GM23338 (cell line): ENCODE measurements around the gene PRKAR1B. TPM values are rescaled to one million over a fixed set of nuclear protein-coding genes. Genes with fewer than 3 reads are reported as not detected.

Source experiments
- ATAC-seq: fragments of 200-7000 bp; cut with Tn5 transposase; 3 replicates; pipeline ENCODE4 v1.9.1; 2020
- DNase-seq: peaks from one replicate; pipeline ENCODE4 v3.0.0-alpha.2; 2015; ENCODE audit warnings: low spot score
- H2AFZ ChIP-seq: fragments of 200-600 bp; sonication (generic); 2 replicates; pipeline ENCODE4 v1.8.0; 2016; ENCODE audit warnings: antibody characterized with exemption, mild to moderate bottlenecking, moderate library complexity
- H3F3A ChIP-seq: fragments of 200-600 bp; sonication (generic); replicated peaks from 2 replicates; pipeline ENCODE4 v1.8.0; 2017; ENCODE audit warnings: antibody characterized with exemption, mixed run types, low read depth
- H3K27ac ChIP-seq: fragments of 200-600 bp; sonication (generic); 2 replicates; pipeline ENCODE4 v1.6.1; 2016; ENCODE audit warnings: low read depth
- H3K27me3 ChIP-seq: fragments of 200-600 bp; sonication (generic); 2 replicates; pipeline ENCODE4 v1.8.0; 2016; ENCODE audit warnings: mild to moderate bottlenecking, mixed run types, moderate library complexity; ENCODE audit not compliant: insufficient read depth
- H3K36me3 ChIP-seq: fragments of 200-600 bp; sonication (generic); 2 replicates; pipeline ENCODE4 v1.8.0; 2016; ENCODE audit warnings: mild to moderate bottlenecking; ENCODE audit not compliant: insufficient read depth
- H3K4me1 ChIP-seq: fragments of 200-600 bp; sonication (generic); 2 replicates; pipeline ENCODE4 v1.8.0; 2016; ENCODE audit warnings: mild to moderate bottlenecking, moderate library complexity; ENCODE audit not compliant: insufficient read depth
- H3K4me2 ChIP-seq: fragments of 200-600 bp; sonication (generic); 2 replicates; pipeline ENCODE4 v1.7.1; 2017; ENCODE audit warnings: mixed run types
- H3K4me3 ChIP-seq: fragments of 200-600 bp; sonication (generic); 2 replicates; pipeline ENCODE4 v1.6.1; 2016; ENCODE audit warnings: mixed run types
- H3K79me2 ChIP-seq: fragments of 200-600 bp; sonication (generic); replicated peaks from 2 replicates; pipeline ENCODE4 v1.8.0; 2017; ENCODE audit warnings: mild to moderate bottlenecking; ENCODE audit not compliant: insufficient read depth
- H3K9me2 ChIP-seq: fragments of 200-600 bp; sonication (generic); 2 replicates; pipeline ENCODE4 v1.8.0; 2017; ENCODE audit not compliant: insufficient read depth
- H4K20me1 ChIP-seq: fragments of 200-600 bp; sonication (generic); replicated peaks from 2 replicates; pipeline ENCODE4 v1.8.0; 2017; ENCODE audit warnings: mild to moderate bottlenecking; ENCODE audit not compliant: insufficient read depth
- H3K27ac Mint-ChIP-seq: 2 replicates; pipeline ENCODE4 v1.8.0; 2020; ENCODE audit warnings: inconsistent platforms, mild to moderate bottlenecking, moderate library complexity, mixed read lengths
- H3K27me3 Mint-ChIP-seq: 3 replicates; pipeline ENCODE4 v1.8.0; 2022; ENCODE audit warnings: low read depth, mild to moderate bottlenecking, moderate library complexity, mixed read lengths, inconsistent platforms; ENCODE audit not compliant: insufficient read depth, poor library complexity
- H3K36me3 Mint-ChIP-seq: 3 replicates; pipeline ENCODE4 v1.8.0; 2021; ENCODE audit warnings: low read depth, mild to moderate bottlenecking, inconsistent platforms, moderate library complexity, mixed read lengths
- H3K4me1 Mint-ChIP-seq: 3 replicates; pipeline ENCODE4 v1.8.0; 2020; ENCODE audit warnings: mild to moderate bottlenecking, inconsistent platforms, mixed read lengths
- H3K4me3 Mint-ChIP-seq: 3 replicates; pipeline ENCODE4 v1.8.0; 2021; ENCODE audit warnings: moderate library complexity, mild to moderate bottlenecking, inconsistent platforms, mixed read lengths
- H3K9me3 Mint-ChIP-seq: 3 replicates; pipeline ENCODE4 v1.8.0; 2020; ENCODE audit warnings: moderate library complexity, mild to moderate bottlenecking, inconsistent platforms, mixed read lengths
- CREB1 ChIP-seq: fragments of 250-450 bp; sonication (Bioruptor Pico); IDR thresholded peaks from 2 replicates; pipeline ENCODE4 v1.5.0; 2020; ENCODE audit warnings: low read depth, mild to moderate bottlenecking, moderate library complexity
- EZH2 ChIP-seq: fragments of 200-600 bp; sonication (generic); IDR thresholded peaks from one replicate; pipeline ENCODE4 v1.8.0; 2017; ENCODE audit warnings: antibody characterized with exemption, mild to moderate bottlenecking, low read depth; ENCODE audit not compliant: unreplicated experiment
- EZH2phosphoT487 ChIP-seq: fragments of 200-600 bp; sonication (generic); IDR thresholded peaks from one replicate; pipeline ENCODE4 v1.8.1; 2018; ENCODE audit warnings: antibody characterized with exemption; ENCODE audit not compliant: unreplicated experiment
- JUNB ChIP-seq: IDR thresholded peaks from one replicate; pipeline ENCODE4 v1.6.1; 2016; ENCODE audit warnings: antibody characterized with exemption; ENCODE audit not compliant: unreplicated experiment
- NANOG ChIP-seq: IDR thresholded peaks from 2 replicates; pipeline ENCODE4 v1.6.1; 2016; ENCODE audit warnings: antibody characterized with exemption, borderline replicate concordance
- POLR2AphosphoS5 ChIP-seq: IDR thresholded peaks from 2 replicates; pipeline ENCODE4 v1.6.1; 2016; ENCODE audit warnings: antibody characterized with exemption, low read depth
- STAT1 ChIP-seq: IDR thresholded peaks from one replicate; pipeline ENCODE4 v1.6.1; 2016; ENCODE audit warnings: antibody characterized with exemption; ENCODE audit not compliant: unreplicated experiment
- ZNF114 ChIP-seq: fragments of 250-450 bp; sonication (Bioruptor Pico); IDR thresholded peaks from 2 replicates; pipeline ENCODE4 v1.5.0; 2020; ENCODE audit warnings: mild to moderate bottlenecking, moderate library complexity
- ZNF331 ChIP-seq: fragments of 250-450 bp; sonication (Bioruptor Pico); IDR thresholded peaks from 2 replicates; pipeline ENCODE4 v1.5.0; 2020; ENCODE audit warnings: low read depth, mild to moderate bottlenecking, moderate library complexity
- polyA plus RNA-seq: library from polyadenylated mRNA; unstranded; fragments of >200 nt; fragmentation: Nextera tagmentation; extraction: Ambion mirVana; gene quantifications from 2 replicates; pipeline ENCODE4 v1.2.1, GENCODE V29; 2016
- total RNA-seq: library from RNA; depleted of rRNA; stranded (reverse); fragments of >200 nt; shearing (Covaris generic); gene quantifications from 2 replicates; pipeline ENCODE4 v1.2.3, GENCODE V29; 2014
- TF ChIP-seq, protein P1 (sequence below): IDR thresholded peaks from one replicate; pipeline ENCODE4 v1.6.1; 2018; ENCODE audit warnings: antibody characterized with exemption; ENCODE audit not compliant: unreplicated experiment
- TF ChIP-seq, protein P2 (sequence below), 2 experiments: fragments of 200-600 bp in 1 of 2; sonication (generic) in 1 of 2; conservative IDR thresholded peaks; 2 replicates each; pipeline versions ENCODE4 v1.5.1 to v1.6.1; 2016 to 2017; ENCODE audit warnings: antibody characterized with exemption in 2 of 2, low read depth in 2 of 2, mild to moderate bottlenecking in 2 of 2, moderate library complexity in 1 of 2
- TF ChIP-seq, protein P3 (sequence below): IDR thresholded peaks from 2 replicates; pipeline ENCODE4 v1.6.1; 2016; ENCODE audit warnings: antibody characterized with exemption
- TF ChIP-seq, protein P4 (sequence below): fragments of 250-450 bp; sonication (Bioruptor Pico); IDR thresholded peaks from 2 replicates; pipeline ENCODE4 v1.5.0; 2020; ENCODE audit warnings: mild to moderate bottlenecking, moderate library complexity

The PRKAR1B gene
- total and polyA plus RNA-seq, 2 experiments from 2014 or later: 35.7 to 36.7 TPM

DNA sequence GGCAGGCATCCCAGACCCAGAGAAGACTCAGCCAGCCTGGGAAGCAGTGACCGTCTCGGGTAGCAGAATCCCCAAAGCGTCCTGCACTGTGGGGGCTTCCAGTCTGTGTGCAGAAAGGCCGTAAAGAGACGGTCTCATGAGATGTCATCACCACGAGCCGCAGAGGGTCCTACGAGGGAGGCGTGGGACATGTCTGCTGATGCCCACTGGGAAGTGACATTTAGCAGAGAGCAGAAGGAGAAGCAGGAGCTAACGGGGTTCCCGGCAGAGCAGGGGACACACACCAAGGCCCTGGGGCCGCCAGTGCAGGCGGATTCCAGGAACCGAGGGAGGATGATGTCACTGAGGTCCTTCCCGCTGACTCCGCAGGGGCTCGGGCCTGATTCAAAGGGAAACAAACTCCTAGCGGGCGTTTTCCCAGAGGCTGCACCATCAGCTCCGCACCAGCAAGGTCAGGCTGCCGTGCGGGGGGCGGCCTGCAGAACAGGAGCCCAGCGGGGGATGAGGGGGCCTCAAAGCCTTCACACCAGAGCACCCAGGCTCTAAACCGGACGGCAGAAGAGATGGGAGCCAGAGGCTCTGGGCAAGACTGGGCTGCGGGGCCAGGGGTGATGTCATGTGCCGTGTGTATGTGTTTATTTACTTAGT is 122.1 kb downstream of the PRKAR1B start:
- no peak overlapping the region for H2AFZ ChIP-seq
- no peak overlapping the region for H3K4me2 ChIP-seq
- DNase-seq (no peak), ATAC-seq (no peak; the same call in 2 of the 3 replicates)
- Mint-ChIP-seq H3K27me3 (peaks cover 8% of the 10 kb centered on the region), H3K4me3 (no peak overlapping the region), H3K4me1 (peaks cover 10% of the 10 kb centered on the region), H3K27ac (no peak overlapping the region; the same call in 1 of the 2 replicates), H3K9me3 (no peaks in the 10 kb centered on the region; the same call in 2 of the 3 replicates), H3K36me3 (peaks cover 6% of the 10 kb centered on the region; the same call in 2 of the 3 replicates)
- H3K4me3 ChIP-seq: no peak overlapping the region
- no peaks in the 10 kb centered on the region; the same call in 1 of the 2 replicates for H3K36me3 ChIP-seq
- TF ChIP-seq POLR2AphosphoS5 (no peak), JUNB (no peak), EZH2 (no peak), ZNF114 (CRISPR knock-in tag) (no peak), NANOG (no peak), CREB1 (CRISPR knock-in tag) (no peak), EZH2phosphoT487 (no peak), ZNF331 (CRISPR knock-in tag) (no peak), STAT1 (no peak)
- TF ChIP-seq, protein P1, sequence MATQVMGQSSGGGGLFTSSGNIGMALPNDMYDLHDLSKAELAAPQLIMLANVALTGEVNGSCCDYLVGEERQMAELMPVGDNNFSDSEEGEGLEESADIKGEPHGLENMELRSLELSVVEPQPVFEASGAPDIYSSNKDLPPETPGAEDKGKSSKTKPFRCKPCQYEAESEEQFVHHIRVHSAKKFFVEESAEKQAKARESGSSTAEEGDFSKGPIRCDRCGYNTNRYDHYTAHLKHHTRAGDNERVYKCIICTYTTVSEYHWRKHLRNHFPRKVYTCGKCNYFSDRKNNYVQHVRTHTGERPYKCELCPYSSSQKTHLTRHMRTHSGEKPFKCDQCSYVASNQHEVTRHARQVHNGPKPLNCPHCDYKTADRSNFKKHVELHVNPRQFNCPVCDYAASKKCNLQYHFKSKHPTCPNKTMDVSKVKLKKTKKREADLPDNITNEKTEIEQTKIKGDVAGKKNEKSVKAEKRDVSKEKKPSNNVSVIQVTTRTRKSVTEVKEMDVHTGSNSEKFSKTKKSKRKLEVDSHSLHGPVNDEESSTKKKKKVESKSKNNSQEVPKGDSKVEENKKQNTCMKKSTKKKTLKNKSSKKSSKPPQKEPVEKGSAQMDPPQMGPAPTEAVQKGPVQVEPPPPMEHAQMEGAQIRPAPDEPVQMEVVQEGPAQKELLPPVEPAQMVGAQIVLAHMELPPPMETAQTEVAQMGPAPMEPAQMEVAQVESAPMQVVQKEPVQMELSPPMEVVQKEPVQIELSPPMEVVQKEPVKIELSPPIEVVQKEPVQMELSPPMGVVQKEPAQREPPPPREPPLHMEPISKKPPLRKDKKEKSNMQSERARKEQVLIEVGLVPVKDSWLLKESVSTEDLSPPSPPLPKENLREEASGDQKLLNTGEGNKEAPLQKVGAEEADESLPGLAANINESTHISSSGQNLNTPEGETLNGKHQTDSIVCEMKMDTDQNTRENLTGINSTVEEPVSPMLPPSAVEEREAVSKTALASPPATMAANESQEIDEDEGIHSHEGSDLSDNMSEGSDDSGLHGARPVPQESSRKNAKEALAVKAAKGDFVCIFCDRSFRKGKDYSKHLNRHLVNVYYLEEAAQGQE: no peak
- TF ChIP-seq, protein P2, sequence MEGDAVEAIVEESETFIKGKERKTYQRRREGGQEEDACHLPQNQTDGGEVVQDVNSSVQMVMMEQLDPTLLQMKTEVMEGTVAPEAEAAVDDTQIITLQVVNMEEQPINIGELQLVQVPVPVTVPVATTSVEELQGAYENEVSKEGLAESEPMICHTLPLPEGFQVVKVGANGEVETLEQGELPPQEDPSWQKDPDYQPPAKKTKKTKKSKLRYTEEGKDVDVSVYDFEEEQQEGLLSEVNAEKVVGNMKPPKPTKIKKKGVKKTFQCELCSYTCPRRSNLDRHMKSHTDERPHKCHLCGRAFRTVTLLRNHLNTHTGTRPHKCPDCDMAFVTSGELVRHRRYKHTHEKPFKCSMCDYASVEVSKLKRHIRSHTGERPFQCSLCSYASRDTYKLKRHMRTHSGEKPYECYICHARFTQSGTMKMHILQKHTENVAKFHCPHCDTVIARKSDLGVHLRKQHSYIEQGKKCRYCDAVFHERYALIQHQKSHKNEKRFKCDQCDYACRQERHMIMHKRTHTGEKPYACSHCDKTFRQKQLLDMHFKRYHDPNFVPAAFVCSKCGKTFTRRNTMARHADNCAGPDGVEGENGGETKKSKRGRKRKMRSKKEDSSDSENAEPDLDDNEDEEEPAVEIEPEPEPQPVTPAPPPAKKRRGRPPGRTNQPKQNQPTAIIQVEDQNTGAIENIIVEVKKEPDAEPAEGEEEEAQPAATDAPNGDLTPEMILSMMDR (conservative IDR thresholded peaks at IDR 0.05; ENCODE audit: low read depth in 2 of 2): no peak
- TF ChIP-seq, protein P3, sequence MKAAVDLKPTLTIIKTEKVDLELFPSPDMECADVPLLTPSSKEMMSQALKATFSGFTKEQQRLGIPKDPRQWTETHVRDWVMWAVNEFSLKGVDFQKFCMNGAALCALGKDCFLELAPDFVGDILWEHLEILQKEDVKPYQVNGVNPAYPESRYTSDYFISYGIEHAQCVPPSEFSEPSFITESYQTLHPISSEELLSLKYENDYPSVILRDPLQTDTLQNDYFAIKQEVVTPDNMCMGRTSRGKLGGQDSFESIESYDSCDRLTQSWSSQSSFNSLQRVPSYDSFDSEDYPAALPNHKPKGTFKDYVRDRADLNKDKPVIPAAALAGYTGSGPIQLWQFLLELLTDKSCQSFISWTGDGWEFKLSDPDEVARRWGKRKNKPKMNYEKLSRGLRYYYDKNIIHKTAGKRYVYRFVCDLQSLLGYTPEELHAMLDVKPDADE: no peak
- TF ChIP-seq, protein P4, sequence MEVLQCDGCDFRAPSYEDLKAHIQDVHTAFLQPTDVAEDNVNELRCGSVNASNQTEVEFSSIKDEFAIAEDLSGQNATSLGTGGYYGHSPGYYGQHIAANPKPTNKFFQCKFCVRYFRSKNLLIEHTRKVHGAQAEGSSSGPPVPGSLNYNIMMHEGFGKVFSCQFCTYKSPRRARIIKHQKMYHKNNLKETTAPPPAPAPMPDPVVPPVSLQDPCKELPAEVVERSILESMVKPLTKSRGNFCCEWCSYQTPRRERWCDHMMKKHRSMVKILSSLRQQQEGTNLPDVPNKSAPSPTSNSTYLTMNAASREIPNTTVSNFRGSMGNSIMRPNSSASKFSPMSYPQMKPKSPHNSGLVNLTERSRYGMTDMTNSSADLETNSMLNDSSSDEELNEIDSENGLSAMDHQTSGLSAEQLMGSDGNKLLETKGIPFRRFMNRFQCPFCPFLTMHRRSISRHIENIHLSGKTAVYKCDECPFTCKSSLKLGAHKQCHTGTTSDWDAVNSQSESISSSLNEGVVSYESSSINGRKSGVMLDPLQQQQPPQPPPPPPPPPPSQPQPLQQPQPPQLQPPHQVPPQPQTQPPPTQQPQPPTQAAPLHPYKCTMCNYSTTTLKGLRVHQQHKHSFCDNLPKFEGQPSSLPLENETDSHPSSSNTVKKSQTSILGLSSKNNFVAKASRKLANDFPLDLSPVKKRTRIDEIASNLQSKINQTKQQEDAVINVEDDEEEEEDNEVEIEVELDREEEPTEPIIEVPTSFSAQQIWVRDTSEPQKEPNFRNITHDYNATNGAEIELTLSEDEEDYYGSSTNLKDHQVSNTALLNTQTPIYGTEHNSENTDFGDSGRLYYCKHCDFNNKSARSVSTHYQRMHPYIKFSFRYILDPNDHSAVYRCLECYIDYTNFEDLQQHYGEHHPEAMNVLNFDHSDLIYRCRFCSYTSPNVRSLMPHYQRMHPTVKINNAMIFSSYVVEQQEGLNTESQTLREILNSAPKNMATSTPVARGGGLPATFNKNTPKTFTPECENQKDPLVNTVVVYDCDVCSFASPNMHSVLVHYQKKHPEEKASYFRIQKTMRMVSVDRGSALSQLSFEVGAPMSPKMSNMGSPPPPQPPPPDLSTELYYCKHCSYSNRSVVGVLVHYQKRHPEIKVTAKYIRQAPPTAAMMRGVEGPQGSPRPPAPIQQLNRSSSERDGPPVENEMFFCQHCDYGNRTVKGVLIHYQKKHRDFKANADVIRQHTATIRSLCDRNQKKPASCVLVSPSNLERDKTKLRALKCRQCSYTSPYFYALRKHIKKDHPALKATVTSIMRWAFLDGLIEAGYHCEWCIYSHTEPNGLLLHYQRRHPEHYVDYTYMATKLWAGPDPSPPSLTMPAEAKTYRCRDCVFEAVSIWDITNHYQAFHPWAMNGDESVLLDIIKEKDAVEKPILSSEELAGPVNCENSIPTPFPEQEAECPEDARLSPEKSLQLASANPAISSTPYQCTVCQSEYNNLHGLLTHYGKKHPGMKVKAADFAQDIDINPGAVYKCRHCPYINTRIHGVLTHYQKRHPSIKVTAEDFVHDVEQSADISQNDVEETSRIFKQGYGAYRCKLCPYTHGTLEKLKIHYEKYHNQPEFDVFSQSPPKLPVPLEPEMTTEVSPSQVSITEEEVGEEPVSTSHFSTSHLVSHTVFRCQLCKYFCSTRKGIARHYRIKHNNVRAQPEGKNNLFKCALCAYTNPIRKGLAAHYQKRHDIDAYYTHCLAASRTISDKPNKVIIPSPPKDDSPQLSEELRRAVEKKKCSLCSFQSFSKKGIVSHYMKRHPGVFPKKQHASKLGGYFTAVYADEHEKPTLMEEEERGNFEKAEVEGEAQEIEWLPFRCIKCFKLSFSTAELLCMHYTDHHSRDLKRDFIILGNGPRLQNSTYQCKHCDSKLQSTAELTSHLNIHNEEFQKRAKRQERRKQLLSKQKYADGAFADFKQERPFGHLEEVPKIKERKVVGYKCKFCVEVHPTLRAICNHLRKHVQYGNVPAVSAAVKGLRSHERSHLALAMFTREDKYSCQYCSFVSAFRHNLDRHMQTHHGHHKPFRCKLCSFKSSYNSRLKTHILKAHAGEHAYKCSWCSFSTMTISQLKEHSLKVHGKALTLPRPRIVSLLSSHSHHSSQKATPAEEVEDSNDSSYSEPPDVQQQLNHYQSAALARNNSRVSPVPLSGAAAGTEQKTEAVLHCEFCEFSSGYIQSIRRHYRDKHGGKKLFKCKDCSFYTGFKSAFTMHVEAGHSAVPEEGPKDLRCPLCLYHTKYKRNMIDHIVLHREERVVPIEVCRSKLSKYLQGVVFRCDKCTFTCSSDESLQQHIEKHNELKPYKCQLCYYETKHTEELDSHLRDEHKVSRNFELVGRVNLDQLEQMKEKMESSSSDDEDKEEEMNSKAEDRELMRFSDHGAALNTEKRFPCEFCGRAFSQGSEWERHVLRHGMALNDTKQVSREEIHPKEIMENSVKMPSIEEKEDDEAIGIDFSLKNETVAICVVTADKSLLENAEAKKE: no peak
- H3K9me2 ChIP-seq: no peaks in the 10 kb centered on the region
- no peak overlapping the region for H3K27ac ChIP-seq
- no peaks in the 10 kb centered on the region for H3K4me1 ChIP-seq
- no peaks in the 10 kb centered on the region for H3K27me3 ChIP-seq
- H3K79me2 ChIP-seq: 0 out of 2 replicates have a peak, but pooled peaks cover 3% of the 10 kb centered on the region
- H4K20me1 ChIP-seq: peaks cover 9% of the 10 kb centered on the region
- H3F3A ChIP-seq: no peaks in the 10 kb centered on the region
